ENCODE measurements around the gene LRMDA.

DNA sequence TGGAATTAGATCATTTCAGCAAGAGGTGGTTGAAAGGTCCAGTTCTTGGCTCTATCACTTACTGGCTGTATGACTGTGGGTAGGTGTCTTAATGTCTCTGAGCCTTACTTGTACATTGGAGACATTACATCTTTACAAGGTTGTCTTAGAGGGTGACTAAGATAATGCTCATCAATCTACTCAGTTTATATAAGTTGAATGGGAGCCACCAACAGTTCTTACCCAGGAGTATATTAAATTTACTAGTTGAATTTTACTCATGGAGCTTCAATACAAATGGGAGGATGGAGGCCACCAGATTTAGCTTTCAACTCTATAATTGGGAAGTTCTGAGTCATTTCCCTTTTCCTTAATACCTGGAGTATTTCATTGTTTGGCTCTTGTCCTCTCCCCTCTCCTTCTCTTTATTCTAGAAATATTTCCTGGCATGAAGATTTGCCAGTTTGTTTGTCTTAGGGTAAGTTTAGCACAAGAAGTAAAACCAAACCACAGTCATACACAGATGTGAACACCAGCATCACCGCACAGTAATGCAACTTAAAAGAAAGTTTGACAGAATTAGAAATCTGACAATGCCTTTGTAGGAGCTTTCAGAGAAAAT, 222.8 kb downstream of the LRMDA start:
- TF ChIP-seq, protein P1, sequence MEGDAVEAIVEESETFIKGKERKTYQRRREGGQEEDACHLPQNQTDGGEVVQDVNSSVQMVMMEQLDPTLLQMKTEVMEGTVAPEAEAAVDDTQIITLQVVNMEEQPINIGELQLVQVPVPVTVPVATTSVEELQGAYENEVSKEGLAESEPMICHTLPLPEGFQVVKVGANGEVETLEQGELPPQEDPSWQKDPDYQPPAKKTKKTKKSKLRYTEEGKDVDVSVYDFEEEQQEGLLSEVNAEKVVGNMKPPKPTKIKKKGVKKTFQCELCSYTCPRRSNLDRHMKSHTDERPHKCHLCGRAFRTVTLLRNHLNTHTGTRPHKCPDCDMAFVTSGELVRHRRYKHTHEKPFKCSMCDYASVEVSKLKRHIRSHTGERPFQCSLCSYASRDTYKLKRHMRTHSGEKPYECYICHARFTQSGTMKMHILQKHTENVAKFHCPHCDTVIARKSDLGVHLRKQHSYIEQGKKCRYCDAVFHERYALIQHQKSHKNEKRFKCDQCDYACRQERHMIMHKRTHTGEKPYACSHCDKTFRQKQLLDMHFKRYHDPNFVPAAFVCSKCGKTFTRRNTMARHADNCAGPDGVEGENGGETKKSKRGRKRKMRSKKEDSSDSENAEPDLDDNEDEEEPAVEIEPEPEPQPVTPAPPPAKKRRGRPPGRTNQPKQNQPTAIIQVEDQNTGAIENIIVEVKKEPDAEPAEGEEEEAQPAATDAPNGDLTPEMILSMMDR (conservative IDR thresholded peaks at IDR 0.05; ENCODE audit: low read length) = no peak
- TF ChIP-seq EZH2phosphoT487 (IDR thresholded peaks at IDR 0.05; ENCODE audit: borderline replicate concordance, low read depth, low read length) = no peak

Data from OCI-LY7 (cell line).